Suprapubic skin (tissue), 3 donors: ENCODE data around the gene NQO1.

Source experiments
- CTCF ChIP-seq, 2 donors: fragments of 200-600 bp in 1 of 2; fragments of 450-650 bp in 1 of 2; sonication (generic) in 1 of 2; IDR thresholded peaks; one replicate each; pipeline ENCODE4 v1.5.1; 2016 to 2019; ENCODE audit warnings: antibody characterized with exemption in 2 of 2, mild to moderate bottlenecking in 1 of 2, moderate library complexity in 1 of 2
- POLR2A ChIP-seq, 2 donors: fragments of 450-650 bp; IDR thresholded peaks; one replicate each; pipeline ENCODE4 v1.6.1; 2017; ENCODE audit warnings: antibody characterized with exemption in 2 of 2, mild to moderate bottlenecking in 2 of 2, moderate library complexity in 2 of 2

GRCh38 chr16:69741519-69741918 lies 15.2 kb upstream of the NQO1 start:
- TF ChIP-seq CTCF (IDR thresholded peaks at IDR 0.05) (no peak), POLR2A (IDR thresholded peaks at IDR 0.05) (no peak)
